ENCODE measurements around the gene LLGL2.
"Not testable (repeated sequence)": the region's sequence is repeated elsewhere in the genome, so short reads cannot be mapped to it uniquely, and the experiment has no call there.

The LLGL2 gene

GRCh38 chr17:75524970-75525805 is at the start of gene LLGL2:
Gene LLGL2 (plus strand): TSS chr17:75525697. CDS start chr17:75543427, 17,730 bp downstream.
- DNase-seq: peak; percentile 79

DNA sequence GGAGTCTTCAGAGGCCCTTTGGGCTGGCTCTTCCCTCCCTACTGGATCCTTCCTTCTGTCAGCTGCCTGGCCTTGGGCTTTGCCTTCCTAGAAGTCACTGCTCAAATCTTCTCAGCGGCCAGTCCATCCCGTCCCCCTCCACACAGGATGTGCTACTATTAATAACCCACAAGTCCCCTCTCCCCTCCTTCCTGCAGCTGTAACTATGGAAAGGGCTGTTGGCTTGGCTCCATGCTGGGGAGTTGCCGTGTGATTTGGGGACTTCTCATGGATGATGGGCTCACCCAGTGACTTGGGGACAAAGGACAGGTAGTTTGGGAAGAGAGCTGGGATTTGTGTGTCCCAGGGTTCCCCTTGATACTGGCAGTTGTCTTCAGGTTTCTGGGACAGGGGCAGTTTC is 49.6 kb upstream of the LLGL2 start:
- DNase-seq: no peak

- DNase-seq: no peak
Observed at GRCh38 chr17:75476271-75476671, 49.2 kb upstream of the LLGL2 start.

DNA sequence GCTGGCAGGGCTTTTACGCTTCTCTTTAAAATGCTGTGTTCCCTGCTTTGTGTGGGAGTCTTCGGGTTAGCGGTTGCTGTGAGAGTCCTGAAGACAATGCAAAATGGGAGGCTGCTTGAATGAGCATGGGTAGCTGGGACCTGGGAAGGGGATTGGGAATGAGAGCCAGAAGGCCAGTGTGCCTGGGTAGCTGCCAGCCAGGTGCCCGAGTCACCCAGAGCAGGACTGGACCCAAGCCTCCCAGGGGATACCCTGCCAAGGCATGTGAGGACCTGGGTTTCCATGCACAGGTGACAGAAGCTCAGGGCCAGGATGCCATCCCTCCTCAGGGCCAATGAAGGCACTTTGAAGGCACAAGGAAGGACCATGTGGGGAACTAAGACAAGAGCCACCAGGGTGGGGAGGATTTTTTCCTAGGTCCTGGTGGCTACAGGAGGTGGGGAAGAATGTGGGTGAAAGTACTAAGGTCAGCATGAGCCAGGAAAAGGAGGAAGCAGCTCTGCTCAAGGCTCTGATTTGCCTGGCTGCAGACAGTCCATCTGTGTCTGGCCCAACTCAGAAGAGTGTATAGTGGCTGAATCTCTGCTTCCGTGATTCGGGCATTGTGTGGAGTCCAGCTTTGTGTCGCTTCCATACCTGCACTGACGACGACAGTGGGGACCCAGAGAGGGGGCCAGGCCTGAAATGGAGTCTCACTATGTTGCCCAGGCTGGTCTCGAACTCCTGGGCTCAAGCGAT is 48.6 kb upstream of the LLGL2 start:
- no peak for DNase-seq

DNA sequence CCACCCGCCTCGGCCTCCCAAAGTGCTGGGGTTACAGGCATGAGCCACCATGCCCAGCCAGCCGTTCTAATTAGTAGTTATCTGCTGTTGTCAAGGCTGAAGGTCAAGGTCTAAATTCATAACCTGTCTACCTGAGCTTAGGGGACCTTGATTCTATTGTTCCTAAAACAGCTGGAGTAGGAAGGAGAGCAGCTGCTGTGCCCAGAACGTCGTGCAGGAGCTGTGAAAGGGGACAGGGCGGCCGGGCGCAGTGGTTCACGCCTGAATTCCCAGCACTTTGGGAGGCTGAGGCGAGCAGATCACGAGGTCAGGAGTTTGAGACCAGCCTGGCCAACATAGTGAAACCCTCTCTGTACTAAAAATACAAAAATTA is 48.0 kb upstream of the LLGL2 start:
- DNase-seq: not testable (repeated sequence)

GRCh38 chr17:75478508-75478907 is 47.0 kb upstream of the LLGL2 start:
- no peak for DNase-seq

GRCh38 chr17:75480281-75480680 is 45.2 kb upstream of the LLGL2 start:
- DNase-seq: no peak

GRCh38 chr17:75481194-75482068 is 44.1 kb upstream of the LLGL2 start:
- no peak for DNase-seq

DNA sequence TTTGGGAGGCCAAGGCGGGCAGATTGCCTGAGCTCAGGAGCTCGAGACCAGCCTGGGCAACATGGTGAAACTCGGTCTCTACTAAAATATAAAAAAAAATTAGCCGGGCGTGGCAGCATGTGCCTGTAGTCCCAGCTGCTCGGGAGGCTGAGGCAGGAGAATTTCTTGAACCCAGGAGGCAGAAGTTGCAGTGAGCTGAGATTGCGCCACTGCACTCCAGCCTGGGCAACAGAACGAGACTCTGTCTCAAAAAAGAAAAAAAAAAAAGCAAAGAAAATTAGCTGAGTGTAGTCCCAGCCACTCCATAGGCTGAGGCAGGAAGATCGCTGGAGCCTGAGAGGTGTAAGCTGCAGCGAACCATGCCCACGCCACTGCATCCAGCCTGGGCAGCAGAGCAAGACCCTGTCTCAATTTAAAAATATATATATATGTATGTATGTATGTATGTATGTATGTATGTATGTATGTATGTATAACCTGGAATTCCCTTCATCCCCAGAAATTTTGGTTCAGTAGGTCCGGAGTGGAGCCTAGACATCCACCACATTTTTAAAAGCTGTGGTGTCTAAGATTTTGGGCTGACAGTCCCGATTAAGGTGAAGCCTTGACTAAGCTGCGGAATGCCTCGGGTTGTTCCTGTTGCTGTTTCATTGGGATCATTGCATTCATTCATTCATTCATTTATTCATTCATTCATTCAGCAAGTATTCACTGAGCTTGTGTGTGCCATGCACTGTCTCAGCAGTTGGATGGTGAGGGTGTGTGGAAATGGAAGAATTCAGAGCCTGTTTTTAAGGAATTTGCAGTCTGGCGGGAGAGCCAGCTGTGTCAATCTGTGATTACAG is 43.2 kb upstream of the LLGL2 start:
- no peak for DNase-seq

GRCh38 chr17:75485688-75486087 is 39.8 kb upstream of the LLGL2 start:
- no peak for DNase-seq

DNA sequence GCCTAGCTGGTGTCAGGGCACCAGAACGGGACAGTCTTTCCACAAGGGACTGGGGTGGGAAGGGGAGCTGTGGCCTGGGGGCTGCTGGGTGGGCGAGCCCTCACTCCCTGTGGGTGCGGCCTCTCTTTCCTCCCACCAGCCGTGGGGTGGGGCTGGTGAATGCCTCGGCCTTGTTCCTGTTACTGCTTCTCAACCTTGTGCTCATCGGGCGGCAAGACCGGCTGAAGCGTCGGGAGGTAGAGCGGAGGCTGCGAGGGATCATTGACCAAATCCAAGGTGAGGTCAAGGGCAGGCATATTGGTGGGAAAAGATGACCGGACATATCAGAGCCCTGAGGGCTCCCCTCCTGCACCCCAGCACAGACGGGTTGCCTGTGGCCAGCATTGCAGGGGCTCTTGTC is 39.3 kb upstream of the LLGL2 start:
- DNase-seq: no peak

- no peak for DNase-seq
Observed at GRCh38 chr17:75486951-75487350, 38.5 kb upstream of the LLGL2 start.

GRCh38 chr17:75487351-75488070 is 38.0 kb upstream of the LLGL2 start:
- DNase-seq: no peak

GRCh38 chr17:75488693-75489510 is 36.6 kb upstream of the LLGL2 start:
- DNase-seq: no peak

DNA sequence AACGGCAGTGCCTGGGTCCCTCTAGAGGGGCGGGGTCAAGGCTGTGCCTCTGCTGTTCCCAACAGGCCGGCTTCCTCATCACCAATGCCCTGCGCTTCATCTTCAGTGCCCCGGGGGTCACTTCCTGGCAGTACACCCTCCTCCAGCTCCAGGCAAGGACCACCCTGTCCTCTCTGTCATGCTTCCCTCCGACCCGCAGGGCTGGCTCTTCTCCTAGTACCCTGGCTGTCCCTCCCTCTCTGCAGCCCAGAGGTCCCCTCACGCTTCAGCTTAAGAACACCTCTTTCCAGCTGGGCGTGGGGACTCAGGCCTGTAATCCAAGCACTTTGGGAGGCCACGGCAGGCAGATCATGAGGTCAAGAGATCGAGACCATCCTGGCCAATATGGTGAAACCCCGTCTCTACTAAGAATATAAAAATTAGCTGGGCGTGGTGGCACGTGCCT is 36.0 kb upstream of the LLGL2 start:
- no peak for DNase-seq

GRCh38 chr17:75490173-75490743 is 35.2 kb upstream of the LLGL2 start:
- no peak for DNase-seq

- DNase-seq: no peak
Observed at GRCh38 chr17:75490953-75491649, 34.4 kb upstream of the LLGL2 start.

DNA sequence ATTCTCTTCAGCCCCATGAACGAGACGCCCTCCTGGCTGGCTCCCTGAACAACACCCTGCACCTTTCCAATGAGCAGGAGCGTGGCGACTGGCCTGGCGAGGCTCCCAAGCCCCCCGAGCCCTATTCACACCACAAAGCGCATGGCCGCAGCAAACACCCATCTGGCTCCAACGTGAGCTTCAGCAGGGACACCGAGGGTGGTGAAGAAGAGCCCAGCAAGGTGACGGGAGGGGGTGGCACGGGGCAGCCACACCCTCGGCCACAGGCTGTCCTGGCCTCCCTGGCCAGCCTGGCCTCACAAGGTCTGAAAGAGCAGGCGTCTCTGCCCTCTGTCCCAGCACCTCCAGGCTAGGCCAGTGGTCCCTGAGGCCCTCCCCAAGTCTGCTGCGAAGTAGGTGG is 33.8 kb upstream of the LLGL2 start:
- no peak for DNase-seq

DNA sequence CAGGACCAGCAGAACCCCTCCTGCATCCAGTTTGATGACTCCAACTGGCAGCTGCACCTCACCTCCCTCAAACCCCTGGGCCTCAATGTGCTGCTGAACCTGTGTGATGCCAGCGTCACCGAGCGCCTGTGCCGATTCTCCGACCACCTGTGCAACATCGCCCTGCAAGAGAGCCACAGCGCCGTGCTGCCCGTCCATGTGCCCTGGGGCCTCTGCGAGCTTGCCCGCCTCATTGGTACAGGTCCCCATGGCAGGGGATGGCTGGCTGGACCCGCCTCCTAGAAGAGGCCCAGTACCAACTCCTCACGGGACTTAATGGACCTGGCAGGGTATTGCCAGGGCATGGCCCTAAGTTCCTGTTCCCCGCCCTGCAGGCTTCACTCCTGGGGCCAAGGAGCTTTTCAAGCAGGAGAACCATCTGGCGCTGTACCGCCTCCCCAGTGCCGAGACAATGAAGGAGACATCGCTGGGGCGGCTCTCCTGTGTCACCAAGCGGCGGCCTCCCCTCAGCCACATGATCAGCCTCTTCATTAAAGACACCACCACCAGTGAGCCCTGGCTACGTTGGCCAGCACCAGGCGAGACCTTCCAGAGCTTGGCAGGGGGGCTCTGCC is 32.8 kb upstream of the LLGL2 start:
- DNase-seq: no peak
